ENCODE results near the gene ASS1.

The ASS1 gene

DNA sequence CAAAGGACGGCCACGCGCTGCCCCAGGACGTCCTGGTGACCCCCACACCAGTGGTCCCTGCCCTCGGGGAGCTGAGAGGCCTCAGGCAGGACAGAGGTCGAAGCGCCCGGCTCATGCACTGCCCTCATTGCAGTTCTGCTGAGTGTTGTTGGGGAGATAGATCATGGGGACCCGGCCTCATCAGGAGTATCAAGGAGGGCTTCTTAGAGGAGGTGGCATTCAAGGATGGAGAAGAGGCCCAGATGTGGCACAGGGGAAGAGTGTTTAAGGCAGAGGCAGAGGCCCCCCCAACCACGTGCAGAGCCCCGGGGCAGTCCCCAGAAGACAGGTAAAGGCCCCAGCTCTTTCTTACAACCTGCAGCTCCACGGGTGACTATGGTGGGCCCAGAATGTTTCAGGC lies 26.2 kb downstream of the ASS1 start:
- no peak overlapping the region for H3K4me2 ChIP-seq (ENCODE audit: low read depth, low read length)
- no peaks in the 10 kb centered on the region for H3K9me3 ChIP-seq (replicated peaks; ENCODE audit: insufficient read depth, low read length)
- no peak overlapping the region for H3K9ac ChIP-seq (ENCODE audit: low read length)
- no peak overlapping the region for H2AFZ ChIP-seq (ENCODE audit: low read length)
- H3K9me2 ChIP-seq (replicated peaks; ENCODE audit: insufficient read depth, low read length) = no peaks in the 10 kb centered on the region
- H3K36me3 ChIP-seq (replicated peaks; ENCODE audit: insufficient read depth, low read length) = no peaks in the 10 kb centered on the region
- TF ChIP-seq, protein P1, sequence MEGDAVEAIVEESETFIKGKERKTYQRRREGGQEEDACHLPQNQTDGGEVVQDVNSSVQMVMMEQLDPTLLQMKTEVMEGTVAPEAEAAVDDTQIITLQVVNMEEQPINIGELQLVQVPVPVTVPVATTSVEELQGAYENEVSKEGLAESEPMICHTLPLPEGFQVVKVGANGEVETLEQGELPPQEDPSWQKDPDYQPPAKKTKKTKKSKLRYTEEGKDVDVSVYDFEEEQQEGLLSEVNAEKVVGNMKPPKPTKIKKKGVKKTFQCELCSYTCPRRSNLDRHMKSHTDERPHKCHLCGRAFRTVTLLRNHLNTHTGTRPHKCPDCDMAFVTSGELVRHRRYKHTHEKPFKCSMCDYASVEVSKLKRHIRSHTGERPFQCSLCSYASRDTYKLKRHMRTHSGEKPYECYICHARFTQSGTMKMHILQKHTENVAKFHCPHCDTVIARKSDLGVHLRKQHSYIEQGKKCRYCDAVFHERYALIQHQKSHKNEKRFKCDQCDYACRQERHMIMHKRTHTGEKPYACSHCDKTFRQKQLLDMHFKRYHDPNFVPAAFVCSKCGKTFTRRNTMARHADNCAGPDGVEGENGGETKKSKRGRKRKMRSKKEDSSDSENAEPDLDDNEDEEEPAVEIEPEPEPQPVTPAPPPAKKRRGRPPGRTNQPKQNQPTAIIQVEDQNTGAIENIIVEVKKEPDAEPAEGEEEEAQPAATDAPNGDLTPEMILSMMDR (IDR thresholded peaks at IDR 0.05; ENCODE audit: low read length) = no peak
- no peak for TF ChIP-seq EZH2phosphoT487 (IDR thresholded peaks at IDR 0.05; ENCODE audit: low read length)
- no peak for TF ChIP-seq EZH2 (optimal IDR thresholded peaks at IDR 0.05; ENCODE audit: low read depth, low read length)
- no peak for DNase-seq
- no peaks in the 10 kb centered on the region for H3K4me1 ChIP-seq (ENCODE audit: low read length)
- H3F3A ChIP-seq (ENCODE audit: insufficient read depth, low read length) = no peaks in the 10 kb centered on the region
- H3K27me3 ChIP-seq (replicated peaks; ENCODE audit: insufficient read depth, low read length) = peaks cover 85% of the 10 kb centered on the region
- no peaks in the 10 kb centered on the region for H4K20me1 ChIP-seq (ENCODE audit: insufficient read depth, low read length)
- no peak overlapping the region for H3K27ac ChIP-seq (ENCODE audit: low read length)
- no peaks in the 10 kb centered on the region for H3K79me2 ChIP-seq (ENCODE audit: low read length)
- no peak overlapping the region for H3K4me3 ChIP-seq (ENCODE audit: low read length)

DNA sequence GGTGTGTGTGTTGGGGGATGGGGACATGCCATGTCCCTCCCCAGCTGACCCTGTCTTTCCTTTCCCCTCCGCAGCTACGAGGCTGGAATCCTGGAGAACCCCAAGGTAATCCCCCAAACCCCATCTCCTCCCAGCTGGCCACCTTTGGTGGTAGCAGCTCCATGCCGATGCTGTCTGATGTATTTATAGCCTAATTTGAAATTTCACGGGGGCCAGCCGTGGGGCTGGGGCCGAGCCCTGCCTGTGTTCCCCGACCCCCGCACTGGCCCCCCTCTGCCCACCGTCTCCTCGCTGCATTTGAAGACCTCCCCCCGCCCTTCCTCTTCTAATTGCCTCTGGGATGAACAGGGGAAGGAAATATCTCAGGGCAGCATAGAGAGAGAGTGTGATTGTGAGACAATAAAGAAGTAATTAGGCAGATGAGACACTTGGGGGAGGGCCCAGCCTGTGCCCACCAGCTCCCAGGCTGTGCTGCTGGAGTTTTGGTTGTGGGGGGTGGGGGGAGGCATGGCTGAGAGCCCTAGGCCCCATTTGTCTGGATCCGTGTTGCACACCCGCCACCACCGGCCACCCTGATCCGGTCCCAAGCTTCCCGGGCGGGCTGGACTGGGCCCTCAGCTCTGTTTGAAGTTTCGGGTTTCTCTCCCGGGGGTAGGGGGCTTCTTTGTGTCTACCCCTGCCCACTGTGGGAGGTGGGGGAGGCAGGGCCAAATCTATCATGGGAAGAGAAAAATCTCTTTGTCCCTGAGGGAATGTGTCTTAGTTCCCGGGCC lies 26.8 kb downstream of the ASS1 start:
- H3K27ac ChIP-seq (ENCODE audit: low read length) = no peak overlapping the region
- no peak overlapping the region for H3K4me2 ChIP-seq (ENCODE audit: low read depth, low read length)
- no peaks in the 10 kb centered on the region for H3K9me2 ChIP-seq (replicated peaks; ENCODE audit: insufficient read depth, low read length)
- no peak overlapping the region for H2AFZ ChIP-seq (ENCODE audit: low read length)
- no peak for TF ChIP-seq EZH2phosphoT487 (IDR thresholded peaks at IDR 0.05; ENCODE audit: low read length)
- TF ChIP-seq EZH2 (optimal IDR thresholded peaks at IDR 0.05; ENCODE audit: low read depth, low read length) = no peak
- TF ChIP-seq, protein P1 (IDR thresholded peaks at IDR 0.05; ENCODE audit: low read length) = no peak
- DNase-seq = no peak
- H3K9me3 ChIP-seq (replicated peaks; ENCODE audit: insufficient read depth, low read length) = no peaks in the 10 kb centered on the region
- H3K27me3 ChIP-seq (replicated peaks; ENCODE audit: insufficient read depth, low read length) = peaks cover 86% of the 10 kb centered on the region
- no peak overlapping the region for H3K4me3 ChIP-seq (ENCODE audit: low read length)
- no peaks in the 10 kb centered on the region for H3K36me3 ChIP-seq (replicated peaks; ENCODE audit: insufficient read depth, low read length)
- no peaks in the 10 kb centered on the region for H3K4me1 ChIP-seq (ENCODE audit: low read length)
- no peak overlapping the region for H3K9ac ChIP-seq (ENCODE audit: low read length)
- H3F3A ChIP-seq (ENCODE audit: insufficient read depth, low read length) = no peaks in the 10 kb centered on the region
- H4K20me1 ChIP-seq (ENCODE audit: insufficient read depth, low read length) = no peaks in the 10 kb centered on the region
- no peaks in the 10 kb centered on the region for H3K79me2 ChIP-seq (ENCODE audit: low read length)

DNA sequence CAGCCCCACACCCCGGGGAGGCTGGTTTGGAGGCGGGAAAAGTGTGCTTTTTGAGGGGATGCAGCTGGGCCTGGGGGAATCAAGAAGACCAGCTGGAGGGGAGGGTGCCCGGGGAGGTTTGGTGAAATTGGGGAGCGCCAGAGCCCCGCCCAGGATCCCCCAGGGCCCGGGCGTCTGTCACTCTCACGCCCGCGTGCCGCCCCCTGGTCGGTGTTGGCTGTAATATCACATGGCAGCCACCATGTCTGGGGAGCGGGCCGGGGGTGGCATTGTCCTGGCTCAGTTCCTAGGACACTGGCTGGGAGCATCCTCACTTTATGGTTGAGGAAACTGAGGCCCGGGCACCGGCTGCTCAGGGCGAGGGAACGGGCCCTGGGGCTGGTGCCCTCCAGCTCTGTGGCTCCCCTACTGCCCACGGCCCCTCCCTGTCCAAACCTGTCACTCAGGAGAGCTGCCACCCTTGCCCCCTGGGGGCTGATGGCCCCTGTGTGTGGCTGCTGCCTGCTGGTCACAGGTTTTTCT lies 27.5 kb downstream of the ASS1 start:
- peaks cover 86% of the 10 kb centered on the region for H3K27me3 ChIP-seq (replicated peaks; ENCODE audit: insufficient read depth, low read length)
- no peaks in the 10 kb centered on the region for H4K20me1 ChIP-seq (ENCODE audit: insufficient read depth, low read length)
- no peaks in the 10 kb centered on the region for H3F3A ChIP-seq (ENCODE audit: insufficient read depth, low read length)
- no peak overlapping the region for H3K27ac ChIP-seq (ENCODE audit: low read length)
- H3K4me3 ChIP-seq (ENCODE audit: low read length) = no peak overlapping the region
- H3K9ac ChIP-seq (ENCODE audit: low read length) = no peak overlapping the region
- H3K9me3 ChIP-seq (replicated peaks; ENCODE audit: insufficient read depth, low read length) = no peaks in the 10 kb centered on the region
- no peak for TF ChIP-seq EZH2 (optimal IDR thresholded peaks at IDR 0.05; ENCODE audit: low read depth, low read length)
- TF ChIP-seq EZH2phosphoT487 (IDR thresholded peaks at IDR 0.05; ENCODE audit: low read length) = no peak
- TF ChIP-seq, protein P1 (IDR thresholded peaks at IDR 0.05; ENCODE audit: low read length) = no peak
- H3K36me3 ChIP-seq (replicated peaks; ENCODE audit: insufficient read depth, low read length) = no peaks in the 10 kb centered on the region
- no peaks in the 10 kb centered on the region for H3K79me2 ChIP-seq (ENCODE audit: low read length)
- H3K9me2 ChIP-seq (replicated peaks; ENCODE audit: insufficient read depth, low read length) = no peaks in the 10 kb centered on the region
- H2AFZ ChIP-seq (ENCODE audit: low read length) = no peak overlapping the region
- H3K4me1 ChIP-seq (ENCODE audit: low read length) = no peaks in the 10 kb centered on the region
- no peak overlapping the region for H3K4me2 ChIP-seq (ENCODE audit: low read depth, low read length)
- DNase-seq = no peak

Measured in MM.1S (cell line).